ENCODE results near the gene CDH5. TPM values are rescaled to one million over a fixed set of nuclear protein-coding genes. Genes with fewer than 3 reads are reported as not detected.

The CDH5 gene
- total RNA-seq, 4 donors from 2014 or later = 6.0 to 18.1 (median 6.8) TPM

DNA sequence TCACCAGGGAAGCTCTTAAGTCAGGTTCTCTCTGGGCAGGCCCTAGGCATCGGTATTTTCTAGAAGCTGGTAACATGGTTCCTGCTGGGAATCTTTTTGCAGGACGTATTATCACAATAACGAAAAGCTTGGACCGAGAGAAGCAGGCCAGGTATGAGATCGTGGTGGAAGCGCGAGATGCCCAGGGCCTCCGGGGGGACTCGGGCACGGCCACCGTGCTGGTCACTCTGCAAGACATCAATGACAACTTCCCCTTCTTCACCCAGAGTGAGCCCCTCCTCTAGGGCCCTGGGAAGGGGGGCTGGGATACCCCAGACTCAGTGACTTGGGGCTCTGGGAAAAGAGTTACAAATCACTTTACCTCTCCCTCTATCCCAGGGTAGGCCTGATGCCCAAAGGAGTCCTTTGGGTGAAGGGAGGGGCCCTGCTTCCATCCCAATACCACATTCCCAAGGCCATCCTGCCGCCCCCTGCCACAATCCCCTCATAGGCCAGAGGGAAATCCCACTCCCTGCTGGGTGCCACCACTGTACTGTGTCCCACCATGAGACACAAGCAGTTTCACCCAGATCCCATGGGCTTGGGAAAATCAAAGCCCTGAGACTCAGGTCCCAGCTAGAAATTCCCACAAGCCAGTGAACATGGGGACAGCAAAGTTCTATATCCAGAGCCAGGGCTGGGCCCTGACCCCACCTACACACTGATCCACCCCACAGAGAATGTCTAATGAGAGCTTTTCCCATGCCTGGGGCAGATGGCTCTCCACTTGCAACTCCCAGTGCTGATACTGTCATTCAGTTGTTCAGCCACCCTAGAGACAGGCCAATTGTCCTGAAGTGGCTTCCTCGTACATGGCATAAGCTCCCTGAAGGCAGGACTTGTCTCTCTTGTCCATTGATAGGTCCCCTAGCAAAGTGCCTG is 23.0 kb downstream of the CDH5 start:
- in situ Hi-C loops (cut with MboI; ENCODE audit: low pct_ligation_motif_present in 1 of 4, low pct_unique_long_range_greater_than_20kb in 1 of 4, low sequenced_read_pairs in 3 of 4) (no loop called here), intact Hi-C loops (cut with DNase I; ENCODE audit: low total_unique reads) (no loop called here)
- no peak for TF ChIP-seq EP300 (IDR thresholded peaks at IDR 0.05; ENCODE audit: low read depth)
- Histone ChIP-seq H3K9me3 (no peaks in the 10 kb centered on the region), H3K36me3 (no peaks in the 10 kb centered on the region), H3K4me1 (no peaks in the 10 kb centered on the region), H3K27ac (no peak overlapping the region), H3K4me3 (no peak overlapping the region), H3K27me3 (no peaks in the 10 kb centered on the region)
- 85 to 94% methylated on average over 4 to 13 of the region's 13 CpGs for WGBS, 2 donors (ENCODE audit: low coverage in 1 of 2)
- DNase-seq = no peak

DNA sequence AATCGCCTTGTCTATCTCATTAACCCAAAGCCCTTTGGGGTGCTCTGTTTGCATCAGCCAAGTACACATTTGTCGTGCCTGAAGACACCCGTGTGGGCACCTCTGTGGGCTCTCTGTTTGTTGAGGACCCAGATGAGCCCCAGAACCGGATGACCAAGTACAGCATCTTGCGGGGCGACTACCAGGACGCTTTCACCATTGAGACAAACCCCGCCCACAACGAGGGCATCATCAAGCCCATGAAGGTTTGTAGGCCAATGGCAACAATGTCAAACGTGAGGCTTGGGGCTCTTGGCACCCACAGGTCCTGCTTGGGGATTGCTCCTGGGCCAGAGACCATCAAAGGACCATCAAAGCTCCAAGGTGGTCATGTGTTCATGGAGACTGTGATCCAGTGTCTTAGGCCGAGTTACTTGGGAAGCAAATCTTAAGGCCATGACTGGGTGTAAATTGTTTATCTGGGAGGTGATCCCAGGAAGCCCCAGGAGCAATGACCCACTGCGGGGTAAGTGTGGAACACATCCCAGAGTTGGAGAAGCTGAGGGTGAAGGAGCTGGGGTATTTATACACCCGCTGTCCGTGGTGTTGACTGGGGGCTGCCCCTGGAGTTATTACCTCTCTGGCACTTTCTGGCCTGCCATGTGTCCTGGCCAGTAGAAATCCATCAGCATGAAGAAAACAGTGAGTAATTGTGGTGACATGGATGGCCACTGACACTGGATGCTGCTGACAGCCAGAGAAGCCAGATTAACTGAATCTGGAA is 24.0 kb downstream of the CDH5 start:
- no peak for DNase-seq
- H3K36me3 ChIP-seq = no peaks in the 10 kb centered on the region
- H3K4me3 ChIP-seq = no peak overlapping the region
- H3K27me3 ChIP-seq = no peaks in the 10 kb centered on the region
- 85% methylated on average over 14 of the region's 14 CpGs; no CpG with 5 or more reads in 1 of the 2 donors for WGBS, 2 donors (ENCODE audit: low coverage in 1 of 2)
- no peak for TF ChIP-seq POLR2A (IDR thresholded peaks at IDR 0.05)
- no peak for TF ChIP-seq EP300 (IDR thresholded peaks at IDR 0.05; ENCODE audit: low read depth)
- TF ChIP-seq CTCF (IDR thresholded peaks at IDR 0.05) = no peak
- no peak for TF ChIP-seq POLR2AphosphoS5 (IDR thresholded peaks at IDR 0.05)
- intact Hi-C loops (cut with DNase I; ENCODE audit: low total_unique reads) = no loop called here
- no peaks in the 10 kb centered on the region for H3K9me3 ChIP-seq
- in situ Hi-C loops (cut with MboI; ENCODE audit: low pct_ligation_motif_present in 1 of 4, low pct_unique_long_range_greater_than_20kb in 1 of 4, low sequenced_read_pairs in 3 of 4) = no loop called here
- no peak overlapping the region for H3K27ac ChIP-seq
- H3K4me1 ChIP-seq = no peaks in the 10 kb centered on the region

DNA sequence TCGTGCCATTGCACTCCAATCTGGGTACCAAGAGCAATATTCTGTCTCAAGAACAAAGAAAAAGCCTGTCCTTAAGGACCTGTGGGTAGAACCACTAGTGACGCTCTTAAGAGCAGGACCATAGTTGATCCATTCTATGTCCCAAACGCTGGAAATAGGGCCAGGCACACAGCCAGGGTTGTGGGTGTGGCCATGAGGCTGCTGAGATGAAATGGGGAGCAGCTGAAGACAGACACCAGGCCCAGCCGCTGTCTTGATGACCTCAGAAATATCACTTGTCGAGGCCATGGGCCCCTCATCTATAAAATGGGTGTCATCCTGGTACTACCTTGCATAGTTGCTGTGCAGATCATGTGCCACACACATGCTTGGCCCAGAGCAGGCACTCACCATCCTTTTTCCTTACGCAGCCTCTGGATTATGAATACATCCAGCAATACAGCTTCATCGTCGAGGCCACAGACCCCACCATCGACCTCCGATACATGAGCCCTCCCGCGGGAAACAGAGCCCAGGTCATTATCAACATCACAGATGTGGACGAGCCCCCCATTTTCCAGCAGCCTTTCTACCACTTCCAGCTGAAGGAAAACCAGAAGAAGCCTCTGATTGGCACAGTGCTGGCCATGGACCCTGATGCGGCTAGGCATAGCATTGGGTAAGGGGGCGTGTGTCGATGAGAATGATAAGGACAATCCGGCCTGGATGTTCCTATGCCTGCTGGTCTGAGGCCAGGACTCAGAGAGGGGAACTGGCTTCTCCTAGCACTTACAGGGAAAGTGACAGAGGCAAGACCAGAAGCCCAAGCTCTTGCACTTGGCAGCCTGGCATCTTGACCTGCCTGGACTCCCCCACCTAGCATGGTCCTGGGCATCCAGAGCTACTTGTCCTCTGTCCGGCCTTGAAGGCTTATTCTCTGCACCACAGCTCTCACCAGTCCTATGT is 25.5 kb downstream of the CDH5 start:
- H3K9me3 ChIP-seq = no peaks in the 10 kb centered on the region
- TF ChIP-seq CTCF (IDR thresholded peaks at IDR 0.05) = no peak
- no peak for TF ChIP-seq POLR2AphosphoS5 (IDR thresholded peaks at IDR 0.05)
- no peak for TF ChIP-seq POLR2A (IDR thresholded peaks at IDR 0.05)
- TF ChIP-seq EP300 (IDR thresholded peaks at IDR 0.05; ENCODE audit: low read depth) = no peak
- in situ Hi-C loops (cut with MboI; ENCODE audit: low pct_ligation_motif_present in 1 of 4, low pct_unique_long_range_greater_than_20kb in 1 of 4, low sequenced_read_pairs in 3 of 4) = no loop called here
- no peaks in the 10 kb centered on the region for H3K4me1 ChIP-seq
- no peak for DNase-seq
- intact Hi-C loops (cut with DNase I; ENCODE audit: low total_unique reads) = no loop called here
- WGBS, 2 donors (ENCODE audit: low coverage in 1 of 2) = 81 to 100% methylated on average over 1 to 18 of the region's 18 CpGs
- H3K4me3 ChIP-seq = no peak overlapping the region
- H3K36me3 ChIP-seq = no peaks in the 10 kb centered on the region
- H3K27ac ChIP-seq = no peak overlapping the region
- no peaks in the 10 kb centered on the region for H3K27me3 ChIP-seq

DNA sequence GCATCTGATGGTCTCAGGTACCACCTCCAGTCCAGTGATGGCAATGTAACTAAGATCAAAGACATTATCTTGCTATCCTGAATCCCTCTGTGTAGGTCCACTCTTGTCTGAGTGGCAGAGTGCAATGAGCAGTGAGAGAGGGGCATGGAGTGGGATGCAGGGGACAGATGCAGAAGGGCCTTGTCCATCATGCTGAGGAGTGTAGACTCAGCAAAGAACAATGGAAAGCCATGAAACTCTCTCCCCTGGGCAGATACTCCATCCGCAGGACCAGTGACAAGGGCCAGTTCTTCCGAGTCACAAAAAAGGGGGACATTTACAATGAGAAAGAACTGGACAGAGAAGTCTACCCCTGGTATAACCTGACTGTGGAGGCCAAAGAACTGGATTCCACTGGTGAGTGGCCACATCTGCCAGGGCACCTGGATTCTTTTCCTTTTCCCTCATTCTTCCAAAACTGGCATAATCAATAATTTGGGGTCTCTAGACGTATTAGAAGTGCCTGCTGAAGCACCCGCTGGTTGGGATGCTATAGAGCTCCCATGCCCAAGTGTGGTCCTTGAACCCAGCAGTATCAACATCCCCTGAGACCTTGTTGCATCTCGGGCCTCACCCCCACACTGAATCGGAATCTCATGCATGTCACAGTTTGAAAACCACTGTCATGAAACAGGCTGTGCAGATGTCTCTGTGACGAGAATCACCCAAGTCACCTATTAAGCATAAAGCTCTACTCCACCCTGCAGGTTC is 29.5 kb downstream of the CDH5 start:
- H3K27me3 ChIP-seq = no peaks in the 10 kb centered on the region
- DNase-seq = no peak
- H3K4me3 ChIP-seq = no peak overlapping the region
- intact Hi-C loops (cut with DNase I; ENCODE audit: low total_unique reads) = no loop called here
- no peaks in the 10 kb centered on the region for H3K36me3 ChIP-seq
- in situ Hi-C loops (cut with MboI; ENCODE audit: low pct_ligation_motif_present in 1 of 4, low pct_unique_long_range_greater_than_20kb in 1 of 4, low sequenced_read_pairs in 3 of 4) = no loop called here
- 88% methylated on average over 7 of the region's 7 CpGs; no CpG with 5 or more reads in 1 of the 2 donors for WGBS, 2 donors (ENCODE audit: low coverage in 1 of 2)
- no peaks in the 10 kb centered on the region for H3K4me1 ChIP-seq
- TF ChIP-seq POLR2A (IDR thresholded peaks at IDR 0.05) (no peak), POLR2AphosphoS5 (IDR thresholded peaks at IDR 0.05) (no peak), EP300 (IDR thresholded peaks at IDR 0.05; ENCODE audit: low read depth) (no peak), CTCF (IDR thresholded peaks at IDR 0.05) (no peak)
- H3K27ac ChIP-seq = no peak overlapping the region
- no peaks in the 10 kb centered on the region for H3K9me3 ChIP-seq

All from transverse colon (tissue), 4 donors.